HG03025 (cell line): ENCODE data around the gene CSNK1G2.
"Not testable (repeated sequence)": the region's sequence is repeated elsewhere in the genome, so short reads cannot be mapped to it uniquely, and the experiment has no call there.

Experiments
- ATAC-seq: cut with Tn5 transposase; IDR thresholded peaks from one replicate; pipeline ENCODE4 v1.9.1; 2021; ENCODE audit warnings: mild to moderate bottlenecking, moderate library complexity; ENCODE audit not compliant: unreplicated experiment, low FRiP score

CSNK1G2 gene

DNA sequence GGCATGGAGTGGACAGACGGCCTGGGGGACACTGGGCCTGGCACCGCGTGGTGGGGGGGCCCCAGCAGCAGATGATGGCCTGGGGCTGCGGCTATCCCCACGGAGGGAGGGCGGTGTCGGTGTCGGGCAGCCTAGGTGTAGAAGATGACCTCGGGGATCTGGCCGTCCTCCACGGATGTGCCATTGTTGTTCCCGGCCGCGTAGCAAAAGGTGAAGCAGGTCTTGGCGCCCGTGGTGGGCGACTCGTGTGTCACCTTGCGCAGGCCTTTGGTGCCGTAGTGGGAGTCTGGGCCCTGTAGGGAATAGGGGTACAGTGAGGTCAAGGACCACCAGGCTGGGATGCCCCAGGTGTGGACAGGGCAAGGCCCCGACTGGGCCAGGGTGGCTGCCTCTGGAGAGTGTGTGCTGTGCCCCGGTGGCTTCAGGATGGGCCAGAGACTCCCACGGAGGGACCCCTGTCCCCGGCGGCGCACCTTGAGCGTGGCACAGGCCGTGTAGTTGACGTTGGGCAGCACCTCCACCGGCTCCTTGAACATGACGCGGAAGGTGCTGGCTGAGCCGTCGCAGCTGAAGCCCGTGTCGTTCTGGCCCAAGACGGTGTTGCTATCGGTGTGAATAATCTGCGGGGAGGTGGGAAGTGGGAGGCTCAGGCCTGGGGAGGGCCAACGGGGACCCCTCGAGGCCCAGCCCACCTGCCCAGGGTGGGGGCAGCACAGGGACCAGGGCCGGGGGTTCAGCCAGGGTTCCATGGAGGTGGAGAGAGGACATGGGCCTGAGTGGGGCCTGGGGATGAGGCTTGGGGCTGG, 45.6 kb downstream of the CSNK1G2 start:
- no peak for ATAC-seq

DNA sequence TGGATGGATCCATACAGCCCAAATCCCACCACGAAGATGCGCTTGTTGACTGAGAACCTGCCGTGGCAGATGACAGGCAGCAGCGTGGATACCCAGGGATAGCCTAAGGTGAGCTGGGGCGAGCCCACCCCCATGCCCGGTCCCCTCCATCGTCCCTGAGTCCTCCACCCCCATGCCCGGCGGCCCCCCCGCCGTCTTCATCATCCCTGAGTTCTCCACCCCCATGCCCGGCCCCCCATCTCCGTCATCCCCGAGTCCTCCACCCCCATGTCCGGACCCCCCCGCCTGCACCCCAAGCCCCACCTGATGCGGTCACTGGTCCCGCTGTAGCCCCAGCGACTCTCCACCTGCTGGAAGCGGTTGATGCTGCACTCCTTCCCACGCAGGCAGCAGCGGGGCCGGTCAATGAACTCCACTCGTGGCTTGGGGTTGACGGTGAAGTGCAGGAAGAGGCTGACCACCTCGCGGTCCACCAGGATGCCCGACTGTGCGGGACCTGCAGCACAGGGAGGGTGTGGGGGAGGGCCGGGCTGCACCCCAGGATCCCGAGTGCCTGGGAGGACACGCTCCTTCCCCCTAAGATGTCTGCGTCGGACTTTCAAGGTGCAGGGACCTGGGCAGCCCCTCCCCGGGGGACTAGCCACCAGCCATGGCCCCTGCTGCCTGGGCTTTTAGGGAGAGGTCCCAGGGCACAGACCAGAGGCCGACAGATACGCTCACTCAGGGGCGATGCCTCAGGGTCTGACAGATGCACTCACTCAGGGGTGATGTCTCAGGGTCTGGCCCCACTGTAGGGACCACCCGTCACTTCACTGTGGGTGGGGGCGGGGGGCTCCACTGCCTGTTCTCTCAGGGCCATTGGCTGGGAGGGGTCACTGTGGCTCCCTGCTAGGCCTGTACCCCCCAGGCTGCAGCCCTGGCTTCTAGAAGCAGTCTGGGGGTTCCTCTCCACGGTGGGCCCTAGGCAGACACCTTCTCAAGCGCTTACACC, 46.5 kb downstream of the CSNK1G2 start:
- no peak for ATAC-seq

DNA sequence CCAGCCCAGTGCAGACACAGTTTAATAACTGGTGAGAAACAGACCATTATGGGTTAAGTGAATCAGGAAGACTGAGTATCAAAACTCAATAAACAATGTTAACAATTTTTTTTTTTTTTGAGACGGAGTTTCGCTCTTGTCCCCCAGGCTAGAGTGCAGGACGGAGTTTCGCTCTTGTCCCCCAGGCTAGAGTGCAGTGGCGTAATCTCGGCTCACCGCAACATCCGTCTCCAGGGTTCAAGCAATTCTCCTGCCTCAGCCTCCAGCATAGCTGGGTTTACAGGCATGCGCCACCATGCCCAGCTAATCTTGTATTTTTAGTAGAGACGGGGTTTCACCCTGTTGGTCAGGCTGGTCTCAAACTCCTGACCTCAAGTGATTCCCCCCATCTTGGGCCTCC, 47.5 kb downstream of the CSNK1G2 start:
- ATAC-seq, result not testable (repeated sequence)

DNA sequence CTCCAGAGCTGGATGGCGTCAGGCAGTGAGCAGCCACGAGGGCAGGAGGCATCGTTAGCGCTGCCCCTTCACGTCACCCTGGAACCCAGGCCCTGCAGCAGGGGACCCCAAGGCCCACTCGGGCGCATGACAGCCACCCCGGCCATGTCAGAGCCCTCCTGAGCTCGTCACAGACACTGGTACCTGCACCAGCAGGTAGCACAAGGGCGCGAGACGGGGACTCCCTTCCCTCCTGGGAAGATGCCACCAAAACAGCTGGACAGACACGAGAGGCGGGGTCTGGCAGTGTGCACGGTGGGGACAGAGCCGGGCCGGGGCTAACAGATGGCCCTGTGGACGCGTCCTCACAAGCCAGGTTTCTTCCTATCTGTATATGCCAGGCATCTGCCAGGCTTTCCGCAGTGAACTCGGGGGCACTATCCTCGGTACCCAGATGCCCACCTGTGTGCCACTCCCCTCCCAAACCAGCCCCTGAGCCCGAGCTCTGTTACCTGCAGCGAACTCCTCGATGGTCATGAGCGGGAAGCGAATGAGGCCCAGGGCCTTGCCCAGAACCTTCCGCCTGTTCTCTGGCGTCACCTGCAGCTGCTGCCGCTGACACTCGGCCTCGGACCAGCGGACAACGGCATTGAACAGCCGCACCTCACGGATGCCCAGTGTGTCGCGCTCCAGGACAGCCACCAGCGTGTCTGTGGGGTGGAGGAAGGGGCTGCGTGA, 48.7 kb downstream of the CSNK1G2 start:
- no peak for ATAC-seq

DNA sequence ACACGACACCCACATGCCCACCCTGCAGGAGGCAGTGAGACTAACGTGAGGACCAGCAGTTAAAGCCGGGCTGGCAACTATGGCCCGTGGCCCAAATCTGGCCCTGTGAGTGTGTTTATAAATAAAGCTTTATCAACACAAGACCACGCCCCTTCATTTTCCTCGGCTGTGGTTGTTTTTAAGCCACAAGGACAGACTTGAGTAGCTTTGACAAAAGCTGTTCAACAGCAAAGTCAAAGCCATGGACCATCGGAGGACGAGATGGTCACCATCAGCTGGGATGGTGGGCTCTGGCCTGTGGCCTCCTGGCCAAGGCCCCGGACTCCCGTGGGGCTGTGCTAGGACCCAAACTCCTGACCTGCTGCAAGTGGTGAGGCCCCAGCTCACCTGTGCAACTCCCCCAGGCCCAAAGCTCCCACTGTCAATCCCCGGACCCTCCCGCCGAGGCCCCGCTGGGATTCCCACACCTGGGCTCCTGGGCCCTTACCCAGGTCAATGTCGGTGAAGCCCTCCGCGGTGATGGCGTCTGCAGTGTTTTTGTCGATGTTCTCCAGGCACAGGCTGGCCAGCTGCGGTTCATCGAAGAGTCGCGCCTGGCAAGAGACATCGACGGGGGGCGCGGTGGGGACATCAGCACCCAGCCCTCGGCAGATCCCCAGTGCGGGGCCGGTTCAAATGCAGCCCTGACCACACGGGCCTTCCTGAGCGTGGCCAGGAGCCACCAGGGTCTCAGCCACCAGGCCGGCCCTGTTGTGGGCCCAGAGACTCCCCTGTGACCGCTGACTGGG, 49.5 kb downstream of the CSNK1G2 start:
- no peak for ATAC-seq

DNA sequence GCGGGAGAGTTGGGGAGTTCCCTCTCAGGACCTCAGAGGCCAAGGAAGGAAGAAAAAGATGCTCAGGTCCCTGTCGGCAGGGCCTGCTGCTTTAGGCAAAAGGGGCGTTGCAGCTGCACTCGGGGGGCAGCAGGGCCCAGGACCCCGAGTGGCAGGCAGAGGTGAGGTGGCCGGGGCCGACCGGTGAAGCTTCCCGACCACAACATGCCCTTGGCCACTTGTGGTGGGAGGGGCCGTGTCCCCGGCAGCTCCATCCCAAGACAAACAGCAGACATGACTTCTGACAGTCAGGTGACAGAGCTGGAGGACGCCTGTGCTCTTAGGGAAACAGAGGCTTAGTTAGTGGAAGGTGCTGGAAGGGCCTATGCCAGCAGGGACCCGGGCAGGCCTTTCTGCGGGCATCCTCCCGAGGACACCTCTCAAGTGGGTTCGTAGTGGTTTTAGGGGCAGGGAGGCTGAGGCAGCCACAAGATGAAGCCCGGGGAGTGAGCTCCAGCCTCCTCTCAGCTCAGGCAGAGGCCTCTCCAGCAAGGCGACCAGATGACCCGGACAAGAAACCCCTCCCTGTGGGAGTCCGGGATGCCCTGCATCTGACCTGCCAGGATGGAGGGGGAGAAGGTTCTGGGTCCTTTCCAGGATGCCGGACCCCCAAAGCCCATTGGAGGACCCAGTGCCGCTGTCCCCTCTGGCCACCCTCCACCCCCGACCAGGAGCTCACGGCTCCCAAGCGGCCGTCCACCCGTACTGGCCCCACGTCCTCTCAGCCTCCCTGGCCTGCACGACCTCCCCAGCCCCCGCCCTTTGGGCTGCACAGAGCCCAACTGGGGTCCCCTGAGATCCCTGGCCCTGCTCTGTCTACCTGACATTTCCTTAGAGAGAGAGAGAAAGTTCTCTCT, 50.3 kb downstream of the CSNK1G2 start:
- ATAC-seq, result no peak

DNA sequence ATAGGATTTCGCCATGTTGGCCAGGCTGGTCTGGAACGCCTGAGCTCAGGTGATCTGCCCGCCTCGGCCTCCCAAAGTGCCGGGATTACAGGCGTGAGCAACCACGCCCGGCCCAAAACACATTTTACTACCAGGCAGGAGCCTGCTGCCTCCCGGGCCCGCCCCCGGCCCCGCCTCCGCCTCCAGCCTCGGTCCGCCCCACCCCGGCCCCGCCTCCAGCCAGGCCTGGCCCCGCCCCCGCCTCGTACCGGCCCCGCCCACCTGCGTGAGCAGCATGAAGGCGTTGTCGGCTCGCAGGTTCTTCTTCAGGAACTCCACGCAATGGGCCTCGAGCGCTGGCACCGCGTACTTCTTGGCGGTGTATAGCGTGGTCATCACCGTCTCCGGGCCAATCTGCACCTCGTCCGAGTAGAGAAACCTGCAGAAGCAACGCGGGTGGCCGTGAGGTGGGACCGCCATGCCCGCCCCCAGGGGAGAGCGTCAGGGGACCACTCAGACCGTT, 51.8 kb downstream of the CSNK1G2 start:
- no peak for ATAC-seq

DNA sequence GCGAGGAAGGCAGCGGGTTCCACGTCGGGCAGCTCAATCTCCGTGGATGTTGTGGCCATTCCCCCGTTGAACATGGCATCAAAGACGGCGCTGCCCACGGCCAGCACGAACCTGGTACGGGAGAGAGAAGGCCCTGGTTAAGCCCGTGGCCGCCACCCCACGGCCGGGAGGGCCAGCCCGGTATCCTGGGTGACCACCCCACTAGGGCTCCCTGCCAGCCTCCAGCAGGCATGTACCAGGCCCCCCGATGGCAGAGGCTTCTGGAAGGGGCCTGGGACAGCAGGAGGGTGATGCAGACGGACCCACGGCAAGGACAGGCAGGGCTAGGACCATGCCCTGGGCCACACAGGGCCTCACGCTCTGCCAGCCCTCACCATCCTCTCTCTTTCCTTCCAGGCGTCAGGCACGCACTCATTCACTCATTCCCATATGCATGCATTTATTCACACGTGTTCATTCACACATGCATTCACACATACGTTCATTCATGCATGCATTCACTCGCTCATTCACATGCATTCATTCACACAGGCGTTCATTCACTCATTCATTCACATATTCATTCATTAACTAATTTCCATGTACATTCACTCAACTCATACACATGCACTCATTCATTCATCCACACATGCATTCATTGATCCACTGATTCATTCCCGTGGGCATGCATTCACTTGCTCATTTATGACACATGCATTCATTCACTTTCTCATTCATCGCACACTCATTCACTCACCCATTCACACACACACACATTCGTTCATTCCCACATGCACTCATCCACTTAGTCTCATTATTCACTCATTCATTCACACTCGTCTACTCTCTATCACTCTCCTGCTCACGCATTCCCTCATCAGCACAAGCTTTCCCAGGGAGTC, 56.6 kb downstream of the CSNK1G2 start:
- ATAC-seq, result no peak

DNA sequence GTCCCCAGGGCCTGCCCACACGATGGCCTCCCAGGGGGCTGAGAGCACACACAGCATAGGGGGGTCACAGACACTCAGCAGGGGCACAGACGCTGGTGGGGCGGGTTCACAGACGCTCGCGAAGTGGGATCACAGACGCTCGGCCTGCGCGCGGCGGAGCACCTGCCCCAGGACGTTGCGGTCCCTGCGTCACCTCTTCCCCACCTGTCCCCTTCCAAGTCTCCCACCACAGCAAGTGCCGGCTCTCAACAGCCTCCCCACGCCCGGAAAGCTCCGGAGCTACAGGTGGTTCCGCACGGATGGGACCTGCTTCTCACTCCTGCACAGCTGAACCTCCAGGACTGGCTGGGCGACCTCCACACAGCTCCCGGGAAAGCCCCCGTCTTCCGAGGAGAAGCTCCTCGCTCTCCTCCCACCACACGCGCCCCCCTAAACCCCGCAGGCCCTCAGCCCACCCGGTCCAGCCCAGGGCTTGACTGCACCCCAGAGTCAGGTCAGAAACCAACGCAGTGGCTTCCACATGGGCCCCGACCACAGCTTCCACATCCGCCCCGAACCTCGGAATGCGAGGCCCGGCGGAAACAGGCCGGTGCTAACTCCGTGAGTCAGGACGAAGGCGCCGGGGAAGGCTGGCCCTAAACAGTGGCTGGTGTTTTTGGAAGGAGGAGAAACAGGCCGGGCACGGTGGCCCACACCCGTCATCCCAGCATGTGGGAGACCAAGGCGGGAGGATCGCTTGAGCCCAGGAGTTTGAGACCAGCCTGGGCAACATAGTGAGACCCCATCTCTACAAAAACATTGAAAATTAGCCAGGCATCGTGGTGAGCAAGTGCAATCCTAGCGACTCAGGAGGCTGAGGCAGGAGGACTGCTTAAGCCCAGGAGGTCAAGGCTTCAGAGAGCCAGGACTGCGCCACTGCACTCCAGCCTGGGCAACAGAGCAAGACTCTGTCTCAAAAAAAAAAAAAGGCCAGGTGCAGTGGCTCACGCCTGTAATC, 58.0 kb downstream of the CSNK1G2 start:
- no peak for ATAC-seq

DNA sequence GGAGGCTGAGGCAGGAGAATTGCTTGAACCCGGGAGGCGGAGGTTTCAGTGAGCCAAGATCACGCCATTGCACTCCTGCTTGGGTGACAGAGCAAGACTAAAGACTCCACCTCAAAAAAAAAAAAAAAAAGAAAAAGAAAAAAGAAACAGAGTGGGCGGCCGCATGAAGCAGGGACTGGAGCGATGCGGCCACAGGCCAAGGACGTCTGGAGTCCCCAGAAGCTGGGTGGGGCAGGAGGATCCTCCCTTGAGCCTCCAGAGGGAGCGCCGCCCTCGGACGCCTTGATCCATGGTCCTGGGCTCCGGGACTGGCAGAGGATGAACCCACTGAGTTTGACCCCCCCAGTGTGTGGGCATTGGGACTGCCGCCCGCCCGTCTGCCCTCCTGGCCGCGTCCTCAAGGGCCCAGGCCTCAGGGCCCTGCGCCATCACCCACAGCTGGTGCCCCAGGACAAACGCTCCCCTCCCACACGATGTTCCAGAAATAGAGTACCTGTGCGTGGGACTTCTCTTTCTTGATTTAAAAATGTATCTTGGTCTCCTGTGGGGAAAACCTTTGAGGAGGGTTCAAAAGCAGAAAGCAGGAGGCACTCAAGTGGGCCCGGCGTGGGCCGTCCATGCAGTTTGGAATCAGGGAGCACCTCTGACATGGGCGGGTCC, 59.0 kb downstream of the CSNK1G2 start:
- ATAC-seq, result no peak

DNA sequence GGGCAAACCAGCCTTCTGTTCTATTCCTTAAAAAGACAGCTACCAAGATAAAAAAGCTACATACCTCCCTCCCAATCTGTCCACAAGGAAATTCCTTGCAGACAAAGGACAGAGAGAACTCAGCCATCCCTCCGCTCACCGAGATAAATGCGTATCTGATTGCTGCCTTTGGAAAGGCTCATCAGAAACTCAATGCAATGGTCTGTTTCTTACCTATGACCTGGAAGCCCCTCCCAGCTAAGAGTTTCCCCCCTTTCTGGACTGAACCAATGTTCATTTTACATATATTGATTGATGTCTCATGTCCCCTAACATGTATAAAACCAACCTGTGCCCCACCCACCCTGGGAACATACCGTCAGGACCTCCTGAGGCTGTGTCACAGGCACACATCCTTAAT, 62.9 kb downstream of the CSNK1G2 start:
- ATAC-seq, result no peak

DNA sequence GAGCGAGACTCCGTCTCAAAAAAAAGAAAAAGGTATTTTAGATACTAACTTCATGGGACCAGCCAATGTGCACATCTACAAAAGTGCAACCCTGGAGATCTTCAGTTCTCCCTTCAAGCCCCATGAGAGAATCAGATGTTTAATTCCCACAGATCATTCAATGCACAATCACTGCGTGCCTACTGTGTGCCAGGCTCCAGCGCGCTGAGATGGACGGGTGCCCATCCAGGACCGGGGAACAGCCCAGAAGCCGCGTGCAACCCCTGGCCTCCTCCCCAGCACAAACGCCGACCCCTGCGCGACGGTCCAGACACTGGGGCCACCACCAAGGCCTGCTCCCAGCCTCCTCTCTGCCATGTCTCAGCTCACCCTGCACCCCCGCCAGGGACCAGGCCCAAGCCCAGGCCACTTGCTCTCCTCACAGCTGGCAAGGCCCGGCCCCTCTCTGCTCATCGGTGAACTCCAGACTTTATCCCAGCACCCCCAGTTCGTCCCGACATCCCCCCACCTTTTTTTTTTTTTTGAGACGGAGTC, 69.2 kb downstream of the CSNK1G2 start:
- no peak for ATAC-seq

DNA sequence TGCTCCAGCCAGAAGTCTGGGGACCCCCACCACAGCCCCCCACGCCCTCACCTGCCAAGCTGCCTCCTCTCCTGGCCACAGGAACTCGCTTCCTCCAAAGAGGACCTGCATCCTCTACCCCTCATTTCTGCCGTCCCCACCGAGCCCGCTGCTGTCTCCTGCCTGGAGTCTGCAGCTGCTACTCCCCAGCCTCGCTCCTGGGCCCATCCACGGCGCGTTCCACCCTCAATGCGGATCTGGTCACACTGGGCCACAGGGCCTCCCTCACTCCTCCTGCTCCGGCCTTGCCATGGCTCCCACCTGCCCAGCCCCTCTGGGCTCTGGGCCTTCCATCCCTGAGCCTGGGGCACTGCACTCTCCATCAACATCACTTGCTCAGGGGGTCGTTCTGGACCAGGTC, 70.2 kb downstream of the CSNK1G2 start:
- ATAC-seq, result no peak

DNA sequence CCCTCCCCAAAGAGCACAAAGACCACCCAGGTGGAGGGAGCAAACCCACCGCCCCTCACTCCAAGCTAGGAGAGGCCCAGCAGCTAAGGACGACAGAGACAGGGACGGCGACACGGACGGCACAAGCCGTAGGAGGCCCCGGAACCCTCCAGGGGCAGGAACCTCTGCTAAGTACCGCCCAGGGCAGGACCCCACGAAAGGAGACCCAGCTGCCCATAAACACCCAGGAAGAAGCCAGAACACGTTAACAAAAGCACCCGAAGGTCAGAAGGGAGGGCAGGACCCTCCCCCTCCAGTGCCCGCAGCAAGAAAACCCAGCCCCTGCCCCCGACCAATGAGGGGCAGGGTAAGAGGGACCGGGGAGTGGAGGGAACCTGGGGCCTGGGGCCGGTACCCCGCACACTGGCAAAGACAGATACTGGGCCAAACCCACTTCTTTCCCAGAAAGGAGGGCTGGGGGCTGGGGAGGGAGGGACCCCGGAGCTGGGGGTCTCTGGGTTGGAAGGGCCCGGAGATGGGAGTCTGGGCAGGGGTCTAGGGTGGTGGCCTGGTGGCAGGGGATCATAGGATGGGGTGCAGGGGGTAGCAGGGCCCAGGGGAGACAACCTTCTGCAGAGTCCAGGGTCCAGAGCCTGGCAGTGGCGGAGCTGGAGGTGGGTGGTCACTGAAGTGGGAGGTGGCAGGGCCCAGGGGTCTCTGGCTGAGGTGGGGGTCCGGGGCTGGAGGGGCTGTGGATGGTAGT, 72.1 kb downstream of the CSNK1G2 start:
- no peak for ATAC-seq

DNA sequence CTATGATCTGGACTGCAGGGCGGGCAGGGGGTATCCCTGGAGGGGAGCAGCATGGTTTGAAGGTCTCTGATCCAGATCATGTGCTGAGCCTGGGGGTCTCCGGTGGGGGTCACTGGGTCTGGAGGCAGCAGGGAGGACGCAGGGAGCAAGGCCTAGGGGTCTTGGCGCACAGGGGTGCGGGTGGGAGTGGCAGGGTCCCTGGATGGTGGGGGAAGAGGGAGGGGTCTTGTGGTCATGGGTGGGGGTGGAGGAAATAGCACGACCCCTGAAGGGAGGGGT, 72.7 kb downstream of the CSNK1G2 start:
- no peak for ATAC-seq
